GM12864 (cell line): ENCODE results near the gene LRRC55.

Experiments used
- DNase-seq: peaks from one replicate; pipeline ENCODE4 v3.0.0-alpha.2; 2011; ENCODE audit warnings: low read depth
- H3K4me3 ChIP-seq: 2 replicates; pipeline ENCODE4 v1.5.1; 2011; ENCODE audit warnings: mild to moderate bottlenecking, low read depth, low read length, control low read depth
- CTCF ChIP-seq: IDR thresholded peaks from 2 replicates; pipeline ENCODE4 v1.5.1; 2011; ENCODE audit warnings: low read depth, mild to moderate bottlenecking, moderate library complexity, low read length, control low read depth, inconsistent platforms; ENCODE audit errors: missing control alignments

Gene LRRC55

GRCh38 chr11:57223601-57224000, 41.8 kb downstream of the LRRC55 start:
- H3K4me3 ChIP-seq: no peak overlapping the region
- DNase-seq: no peak
- no peak for TF ChIP-seq CTCF

GRCh38 chr11:57224128-57224527, 42.4 kb downstream of the LRRC55 start:
- DNase-seq: no peak
- H3K4me3 ChIP-seq: no peak overlapping the region
- TF ChIP-seq CTCF: no peak

- no peak for DNase-seq
- no peak for TF ChIP-seq CTCF
- no peak overlapping the region for H3K4me3 ChIP-seq
Measured at GRCh38 chr11:57224537-57224936, 42.8 kb downstream of the LRRC55 start.

- no peak for TF ChIP-seq CTCF
- DNase-seq: no peak
- no peak overlapping the region for H3K4me3 ChIP-seq
Measured at GRCh38 chr11:57228600-57228999, 46.8 kb downstream of the LRRC55 start.

- no peak for TF ChIP-seq CTCF
- no peak overlapping the region for H3K4me3 ChIP-seq
- no peak for DNase-seq
Measured at GRCh38 chr11:57230316-57230715, 48.6 kb downstream of the LRRC55 start.

- no peak overlapping the region for H3K4me3 ChIP-seq
- no peak for DNase-seq
- no peak for TF ChIP-seq CTCF
Measured at GRCh38 chr11:57230791-57231538, 49.2 kb downstream of the LRRC55 start.
